Measurements from ENCODE around the gene METTL1. TPM values are rescaled to one million over a fixed set of nuclear protein-coding genes. Genes with fewer than 3 reads are reported as not detected.

METTL1 gene
- total and polyA plus RNA-seq, 8 donors: 4.4 to 37.9 (median 15.4) TPM

DNA sequence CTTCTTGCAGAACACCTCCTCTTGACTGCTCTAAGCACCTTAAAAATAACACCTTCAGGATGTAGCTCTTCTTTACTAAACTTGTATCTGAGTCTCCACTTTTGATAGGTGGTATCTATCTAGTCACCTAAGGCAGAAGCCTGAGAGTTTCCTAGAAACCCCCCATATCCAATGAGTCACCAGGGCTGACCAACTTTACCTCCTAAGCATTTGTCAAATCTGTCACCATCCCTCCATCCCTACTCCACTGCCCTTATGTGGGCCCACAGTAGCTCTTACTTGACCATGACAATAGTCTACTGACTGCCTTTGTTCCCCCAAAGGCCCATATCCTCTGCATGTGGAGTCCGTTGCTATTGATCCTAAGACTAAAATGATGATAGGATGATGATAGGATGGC, 30.7 kb upstream of the METTL1 start:
- DNase-seq: no peak
- intact Hi-C loops (cut with DNase I; ENCODE audit: low total_unique reads): no loop called here
- WGBS, 5 donors: 88 to 100% (median 94%) methylated on average over 1 of the region's 1 CpG

DNA sequence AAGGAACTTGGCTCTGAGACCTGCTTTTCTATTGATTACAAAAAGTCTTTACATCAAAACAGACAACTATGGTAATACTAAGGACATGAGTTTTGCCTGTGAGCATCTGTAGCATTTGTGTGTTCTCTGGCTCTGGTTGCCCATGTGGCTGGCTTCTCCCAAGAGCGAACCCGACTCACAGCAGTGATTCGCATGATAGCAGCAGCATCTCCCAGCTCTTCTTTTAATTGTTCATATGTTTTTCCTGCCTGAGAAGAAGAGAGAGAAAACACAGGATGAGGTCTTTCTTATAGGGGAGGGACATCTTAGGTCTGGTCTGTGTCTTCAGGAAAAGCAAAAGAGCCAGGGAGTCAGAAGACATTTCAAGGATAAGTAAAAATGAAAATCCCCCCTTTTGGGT, 29.1 kb upstream of the METTL1 start:
- TF ChIP-seq POLR2AphosphoS5 (IDR thresholded peaks at IDR 0.05) (no peak), POLR2A (IDR thresholded peaks at IDR 0.05) (no peak), EP300 (IDR thresholded peaks at IDR 0.05) (no peak)
- TF ChIP-seq, protein P1, sequence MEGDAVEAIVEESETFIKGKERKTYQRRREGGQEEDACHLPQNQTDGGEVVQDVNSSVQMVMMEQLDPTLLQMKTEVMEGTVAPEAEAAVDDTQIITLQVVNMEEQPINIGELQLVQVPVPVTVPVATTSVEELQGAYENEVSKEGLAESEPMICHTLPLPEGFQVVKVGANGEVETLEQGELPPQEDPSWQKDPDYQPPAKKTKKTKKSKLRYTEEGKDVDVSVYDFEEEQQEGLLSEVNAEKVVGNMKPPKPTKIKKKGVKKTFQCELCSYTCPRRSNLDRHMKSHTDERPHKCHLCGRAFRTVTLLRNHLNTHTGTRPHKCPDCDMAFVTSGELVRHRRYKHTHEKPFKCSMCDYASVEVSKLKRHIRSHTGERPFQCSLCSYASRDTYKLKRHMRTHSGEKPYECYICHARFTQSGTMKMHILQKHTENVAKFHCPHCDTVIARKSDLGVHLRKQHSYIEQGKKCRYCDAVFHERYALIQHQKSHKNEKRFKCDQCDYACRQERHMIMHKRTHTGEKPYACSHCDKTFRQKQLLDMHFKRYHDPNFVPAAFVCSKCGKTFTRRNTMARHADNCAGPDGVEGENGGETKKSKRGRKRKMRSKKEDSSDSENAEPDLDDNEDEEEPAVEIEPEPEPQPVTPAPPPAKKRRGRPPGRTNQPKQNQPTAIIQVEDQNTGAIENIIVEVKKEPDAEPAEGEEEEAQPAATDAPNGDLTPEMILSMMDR (IDR thresholded peaks at IDR 0.05): no peak
- Histone ChIP-seq H3K4me1 (peaks cover 0 to 8% (median 2%) of the 10 kb centered on the region in 4 donors), H3K4me3 (no peak overlapping the region), H3K27me3 (no peaks in the 10 kb centered on the region), H3K9me3 (no peaks in the 10 kb centered on the region), H3K27ac (no peak overlapping the region), H3K36me3 (peaks cover 41 to 99% (median 92%) of the 10 kb centered on the region in 4 donors)
- intact Hi-C loops (cut with DNase I; ENCODE audit: low total_unique reads): no loop called here
- WGBS, 5 donors: 94 to 98% (median 97%) methylated on average over 3 of the region's 3 CpGs
- no peak for DNase-seq

More for the DNA sequence above, 30.7 kb upstream of the METTL1 start:
- no peaks in the 10 kb centered on the region for H3K27me3 ChIP-seq
- H3K4me1 ChIP-seq: peaks cover 0 to 8% (median 2%) of the 10 kb centered on the region in 4 donors
- H3K36me3 ChIP-seq: peaks cover 43 to 99% (median 92%) of the 10 kb centered on the region in 4 donors
- H3K27ac ChIP-seq: no peak overlapping the region
- H3K9me3 ChIP-seq: no peaks in the 10 kb centered on the region
- H3K4me3 ChIP-seq: no peak overlapping the region
- TF ChIP-seq POLR2A (IDR thresholded peaks at IDR 0.05) (no peak), POLR2AphosphoS5 (IDR thresholded peaks at IDR 0.05) (no peak), EP300 (IDR thresholded peaks at IDR 0.05) (no peak)
- TF ChIP-seq, protein P1 (IDR thresholded peaks at IDR 0.05): no peak

DNA sequence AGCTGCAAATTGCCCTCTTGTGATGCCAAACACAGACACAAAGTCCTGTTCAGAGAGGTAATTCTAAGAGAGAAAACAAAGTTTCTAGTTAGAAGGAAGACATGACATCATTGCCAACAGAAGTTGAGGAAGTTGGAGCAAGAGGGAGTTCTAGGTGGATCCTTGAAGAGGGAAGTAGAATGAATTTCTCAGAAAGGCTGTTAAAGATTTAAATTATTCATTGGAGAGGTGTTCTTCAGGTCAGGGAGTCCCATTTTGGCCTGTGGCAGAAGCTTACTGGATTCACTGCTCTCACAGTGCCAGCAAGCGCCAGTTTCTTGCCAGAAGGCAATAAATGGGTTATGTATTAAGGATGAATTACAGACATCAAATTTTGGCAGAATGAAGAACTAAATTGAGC, 26.0 kb upstream of the METTL1 start:
- H3K4me1 ChIP-seq: no peaks in the 10 kb centered on the region
- H3K4me3 ChIP-seq: no peak overlapping the region
- no peak overlapping the region for H3K27ac ChIP-seq
- no peak for DNase-seq
- peaks cover 59 to 100% (median 98%) of the 10 kb centered on the region in 4 donors for H3K36me3 ChIP-seq
- WGBS, 5 donors: 86 to 97% (median 93%) methylated on average over 1 of the region's 1 CpG
- no peaks in the 10 kb centered on the region for H3K27me3 ChIP-seq
- TF ChIP-seq EP300 (IDR thresholded peaks at IDR 0.05) (no peak), POLR2AphosphoS5 (IDR thresholded peaks at IDR 0.05) (no peak), POLR2A (IDR thresholded peaks at IDR 0.05) (no peak)
- TF ChIP-seq, protein P1 (IDR thresholded peaks at IDR 0.05): no peak
- intact Hi-C loops (cut with DNase I; ENCODE audit: low total_unique reads): no loop called here
- no peaks in the 10 kb centered on the region for H3K9me3 ChIP-seq

DNA sequence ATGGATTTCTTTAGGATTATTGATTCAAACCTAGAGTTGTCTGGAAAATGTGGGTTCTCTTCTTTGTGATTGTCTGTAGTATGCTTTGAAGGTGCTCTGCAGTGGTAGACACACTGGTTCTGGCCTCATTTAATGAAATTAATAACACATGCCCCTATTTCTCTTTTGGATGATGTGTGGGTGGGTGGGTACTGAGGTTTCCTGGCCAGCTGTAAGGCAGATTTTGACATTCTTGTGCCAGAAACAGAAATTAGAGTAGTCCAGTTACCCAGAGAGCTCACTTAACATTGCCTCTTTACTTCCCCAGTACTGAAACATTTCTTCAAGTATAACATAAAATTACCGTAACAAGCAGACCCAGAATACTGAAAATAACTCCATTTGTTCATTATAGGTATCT, 25.1 kb upstream of the METTL1 start:
- Histone ChIP-seq H3K4me3 (no peak overlapping the region), H3K36me3 (peaks cover 63 to 100% (median 98%) of the 10 kb centered on the region in 4 donors), H3K9me3 (no peaks in the 10 kb centered on the region), H3K4me1 (no peaks in the 10 kb centered on the region), H3K27me3 (no peaks in the 10 kb centered on the region), H3K27ac (no peak overlapping the region)
- no peak for DNase-seq
- TF ChIP-seq POLR2AphosphoS5 (IDR thresholded peaks at IDR 0.05): no peak
- TF ChIP-seq EP300 (IDR thresholded peaks at IDR 0.05): no peak
- TF ChIP-seq POLR2A (IDR thresholded peaks at IDR 0.05): no peak
- TF ChIP-seq, protein P1 (IDR thresholded peaks at IDR 0.05): no peak
- intact Hi-C loops (cut with DNase I; ENCODE audit: low total_unique reads): no loop called here
- WGBS, 5 donors: 90 to 100% (median 97%) methylated on average over 1 of the region's 1 CpG
